Measurements from ENCODE around the gene SIM2.

SIM2 gene

GRCh38 chr21:36765229-36765628 lies 66.3 kb downstream of the SIM2 start:
- no peak for DNase-seq (ENCODE audit: low read depth)
- TF ChIP-seq CTCF (conservative IDR thresholded peaks at IDR 0.05; ENCODE audit: low read depth, low read length) = no peak
- no peak overlapping the region for H3K4me3 ChIP-seq (ENCODE audit: low read length)

GRCh38 chr21:36766511-36766910 lies 67.6 kb downstream of the SIM2 start:
- H3K4me3 ChIP-seq (ENCODE audit: low read length) = no peak overlapping the region
- TF ChIP-seq CTCF (conservative IDR thresholded peaks at IDR 0.05; ENCODE audit: low read depth, low read length) = no peak
- DNase-seq (ENCODE audit: low read depth) = no peak

- TF ChIP-seq CTCF (conservative IDR thresholded peaks at IDR 0.05; ENCODE audit: low read depth, low read length) = no peak
- no peak overlapping the region for H3K4me3 ChIP-seq (ENCODE audit: low read length)
- DNase-seq (ENCODE audit: low read depth) = no peak
Measured at GRCh38 chr21:36767096-36767495, 68.2 kb downstream of the SIM2 start.

GRCh38 chr21:36768496-36768895 lies 69.6 kb downstream of the SIM2 start:
- H3K4me3 ChIP-seq (ENCODE audit: low read length) = no peak overlapping the region
- no peak for DNase-seq (ENCODE audit: low read depth)
- no peak for TF ChIP-seq CTCF (conservative IDR thresholded peaks at IDR 0.05; ENCODE audit: low read depth, low read length)

GRCh38 chr21:36769051-36769839 lies 70.3 kb downstream of the SIM2 start:
- no peak for TF ChIP-seq CTCF (conservative IDR thresholded peaks at IDR 0.05; ENCODE audit: low read depth, low read length)
- H3K4me3 ChIP-seq (ENCODE audit: low read length) = no peak overlapping the region
- DNase-seq (ENCODE audit: low read depth) = no peak

- H3K4me3 ChIP-seq (ENCODE audit: low read length) = no peak overlapping the region
- DNase-seq (ENCODE audit: low read depth) = peak; percentile 94
- no peak for TF ChIP-seq CTCF (conservative IDR thresholded peaks at IDR 0.05; ENCODE audit: low read depth, low read length)
Measured at GRCh38 chr21:36773117-36773516, 74.2 kb downstream of the SIM2 start.

GRCh38 chr21:36773995-36774394 lies 75.1 kb downstream of the SIM2 start:
- TF ChIP-seq CTCF (conservative IDR thresholded peaks at IDR 0.05; ENCODE audit: low read depth, low read length) = no peak
- no peak for DNase-seq (ENCODE audit: low read depth)
- H3K4me3 ChIP-seq (ENCODE audit: low read length) = no peak overlapping the region

Measured in retinal pigment epithelial cell (primary cell).